ENCODE measurements around the gene PXDC1.

DNA sequence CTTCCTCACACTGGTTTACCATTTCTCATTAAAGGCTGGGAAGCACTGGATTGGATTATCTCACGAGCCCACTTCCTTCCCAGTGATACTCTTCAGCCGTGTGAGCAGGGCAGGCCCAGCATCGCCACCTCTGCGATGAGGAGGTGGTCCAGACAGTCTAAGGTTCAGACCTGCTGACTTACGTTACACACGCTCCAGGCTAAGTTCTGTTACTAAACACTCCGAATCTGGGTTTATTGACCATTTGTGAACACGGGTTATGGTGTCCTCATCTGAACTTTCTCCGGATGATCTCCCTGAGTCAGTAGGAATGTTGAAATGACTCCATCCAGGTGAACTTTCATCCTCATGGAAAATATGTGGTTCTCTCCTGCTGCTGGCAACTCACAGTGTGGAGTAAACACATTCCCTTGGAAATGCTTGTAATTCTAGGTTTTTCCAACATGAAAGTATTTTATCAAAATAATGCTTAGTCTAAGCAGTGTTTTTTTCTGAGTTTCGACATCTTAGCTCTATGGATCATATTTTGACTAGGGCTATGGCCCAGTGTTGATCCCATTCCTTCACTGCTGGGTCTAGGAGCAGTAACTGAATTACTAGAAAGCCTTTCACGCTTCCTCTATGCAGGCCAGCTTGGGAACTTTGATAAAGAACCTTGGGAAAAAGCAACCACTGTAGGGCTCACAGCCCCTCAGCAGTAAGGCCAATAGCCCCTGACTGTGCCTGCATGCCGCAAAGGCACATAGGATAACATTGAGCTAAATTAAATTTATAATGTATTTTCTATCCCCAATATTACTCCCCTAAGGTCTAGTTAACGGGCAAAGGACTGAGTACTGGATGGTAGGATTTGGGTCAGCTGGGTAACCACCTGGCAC, 37.7 kb upstream of the PXDC1 start:
- TF ChIP-seq POLR2AphosphoS5 (IDR thresholded peaks at IDR 0.05; ENCODE audit: low read depth, low read length) (no peak), SIN3A (IDR thresholded peaks at IDR 0.05; ENCODE audit: borderline replicate concordance, insufficient read depth, low read length) (no peak), TAF1 (IDR thresholded peaks at IDR 0.05; ENCODE audit: borderline replicate concordance, insufficient read depth, low read length) (no peak)
- TF ChIP-seq, protein P1, sequence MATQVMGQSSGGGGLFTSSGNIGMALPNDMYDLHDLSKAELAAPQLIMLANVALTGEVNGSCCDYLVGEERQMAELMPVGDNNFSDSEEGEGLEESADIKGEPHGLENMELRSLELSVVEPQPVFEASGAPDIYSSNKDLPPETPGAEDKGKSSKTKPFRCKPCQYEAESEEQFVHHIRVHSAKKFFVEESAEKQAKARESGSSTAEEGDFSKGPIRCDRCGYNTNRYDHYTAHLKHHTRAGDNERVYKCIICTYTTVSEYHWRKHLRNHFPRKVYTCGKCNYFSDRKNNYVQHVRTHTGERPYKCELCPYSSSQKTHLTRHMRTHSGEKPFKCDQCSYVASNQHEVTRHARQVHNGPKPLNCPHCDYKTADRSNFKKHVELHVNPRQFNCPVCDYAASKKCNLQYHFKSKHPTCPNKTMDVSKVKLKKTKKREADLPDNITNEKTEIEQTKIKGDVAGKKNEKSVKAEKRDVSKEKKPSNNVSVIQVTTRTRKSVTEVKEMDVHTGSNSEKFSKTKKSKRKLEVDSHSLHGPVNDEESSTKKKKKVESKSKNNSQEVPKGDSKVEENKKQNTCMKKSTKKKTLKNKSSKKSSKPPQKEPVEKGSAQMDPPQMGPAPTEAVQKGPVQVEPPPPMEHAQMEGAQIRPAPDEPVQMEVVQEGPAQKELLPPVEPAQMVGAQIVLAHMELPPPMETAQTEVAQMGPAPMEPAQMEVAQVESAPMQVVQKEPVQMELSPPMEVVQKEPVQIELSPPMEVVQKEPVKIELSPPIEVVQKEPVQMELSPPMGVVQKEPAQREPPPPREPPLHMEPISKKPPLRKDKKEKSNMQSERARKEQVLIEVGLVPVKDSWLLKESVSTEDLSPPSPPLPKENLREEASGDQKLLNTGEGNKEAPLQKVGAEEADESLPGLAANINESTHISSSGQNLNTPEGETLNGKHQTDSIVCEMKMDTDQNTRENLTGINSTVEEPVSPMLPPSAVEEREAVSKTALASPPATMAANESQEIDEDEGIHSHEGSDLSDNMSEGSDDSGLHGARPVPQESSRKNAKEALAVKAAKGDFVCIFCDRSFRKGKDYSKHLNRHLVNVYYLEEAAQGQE (IDR thresholded peaks at IDR 0.05; ENCODE audit: insufficient read depth in 1 of 2, low read depth in 2 of 2, low read length in 2 of 2): no peak

Data from PFSK-1 (cell line).